GM21526 (cell line): Measurements from ENCODE around the gene RNASE8.

ENCODE experiments used
- ATAC-seq: cut with Tn5 transposase; IDR thresholded peaks from one replicate; pipeline ENCODE4 v1.9.1; 2021; ENCODE audit warnings: moderate library complexity; ENCODE audit not compliant: unreplicated experiment, low FRiP score

RNASE8 gene

DNA sequence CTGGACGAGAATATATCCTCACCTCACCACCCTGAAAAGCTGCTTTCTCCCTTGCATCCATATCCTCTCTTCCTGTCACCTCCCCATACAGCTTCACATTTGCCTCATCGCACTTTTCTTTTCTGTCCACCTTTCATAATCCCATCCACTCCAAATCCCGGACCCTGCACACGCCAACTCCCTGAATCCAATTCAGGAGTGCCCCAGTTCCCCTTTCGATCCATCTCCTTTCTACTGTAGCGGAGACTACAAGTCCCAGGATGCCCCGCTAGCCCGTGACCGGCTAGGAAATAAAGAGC lies 45.7 kb downstream of the RNASE8 start:
- ATAC-seq: no peak

DNA sequence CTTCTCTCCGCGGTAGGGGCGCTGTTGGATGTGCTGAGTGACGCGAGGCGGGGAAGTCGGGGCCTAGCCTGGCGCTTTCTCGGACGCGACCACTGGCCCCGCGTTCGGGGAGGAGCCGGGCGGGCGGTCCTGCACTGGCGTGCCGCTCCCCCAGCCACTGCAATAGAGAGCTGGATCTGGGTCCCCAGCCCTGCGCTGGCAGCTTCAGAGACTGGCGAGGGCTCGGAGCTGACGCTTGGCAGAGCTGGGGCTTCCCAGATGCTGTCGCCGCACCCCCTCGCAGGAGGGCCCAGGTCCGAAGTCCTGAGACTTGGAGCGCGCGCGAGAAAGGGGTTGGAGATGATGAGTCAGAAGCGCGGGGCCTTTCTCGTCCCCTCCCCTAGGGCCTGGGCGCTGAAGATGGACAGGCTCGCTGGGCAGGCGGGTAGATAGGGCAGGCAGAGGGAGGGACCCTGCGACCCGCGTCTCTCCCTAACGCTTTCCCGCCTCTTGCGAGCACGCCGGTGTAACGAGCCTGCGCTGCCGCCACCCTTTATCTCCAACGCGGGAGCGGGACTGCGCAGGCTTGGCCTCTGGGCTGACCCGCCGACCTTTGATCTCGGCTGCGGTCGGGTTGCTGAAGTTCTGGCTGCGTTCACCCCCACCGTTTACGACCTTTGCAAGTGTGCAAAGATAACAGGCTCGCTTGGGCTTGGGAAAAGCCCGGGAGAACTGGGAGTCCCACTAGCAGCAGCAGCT lies 46.3 kb downstream of the RNASE8 start:
- ATAC-seq: peak; percentile 91

- ATAC-seq: peak; percentile 38
Measured at GRCh38 chr14:21104448-21105060, 46.9 kb downstream of the RNASE8 start.

GRCh38 chr14:21105095-21105494 lies 47.5 kb downstream of the RNASE8 start:
- no peak for ATAC-seq

DNA sequence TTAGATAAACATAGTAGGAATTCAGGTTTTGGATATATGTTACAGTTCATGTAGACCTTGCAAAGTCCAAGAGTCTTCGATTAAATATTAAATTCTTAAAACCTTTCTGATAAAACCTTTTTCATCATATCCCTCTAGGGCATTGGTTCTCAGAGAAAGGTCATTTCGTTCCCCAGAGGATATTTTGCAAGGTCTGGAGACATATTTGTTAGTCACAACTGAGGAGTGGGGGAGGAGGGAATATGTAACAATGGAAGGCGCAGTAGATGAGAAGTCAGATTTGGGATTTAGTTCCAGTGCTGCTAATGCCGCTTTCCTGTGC lies 48.5 kb downstream of the RNASE8 start:
- ATAC-seq: no peak

DNA sequence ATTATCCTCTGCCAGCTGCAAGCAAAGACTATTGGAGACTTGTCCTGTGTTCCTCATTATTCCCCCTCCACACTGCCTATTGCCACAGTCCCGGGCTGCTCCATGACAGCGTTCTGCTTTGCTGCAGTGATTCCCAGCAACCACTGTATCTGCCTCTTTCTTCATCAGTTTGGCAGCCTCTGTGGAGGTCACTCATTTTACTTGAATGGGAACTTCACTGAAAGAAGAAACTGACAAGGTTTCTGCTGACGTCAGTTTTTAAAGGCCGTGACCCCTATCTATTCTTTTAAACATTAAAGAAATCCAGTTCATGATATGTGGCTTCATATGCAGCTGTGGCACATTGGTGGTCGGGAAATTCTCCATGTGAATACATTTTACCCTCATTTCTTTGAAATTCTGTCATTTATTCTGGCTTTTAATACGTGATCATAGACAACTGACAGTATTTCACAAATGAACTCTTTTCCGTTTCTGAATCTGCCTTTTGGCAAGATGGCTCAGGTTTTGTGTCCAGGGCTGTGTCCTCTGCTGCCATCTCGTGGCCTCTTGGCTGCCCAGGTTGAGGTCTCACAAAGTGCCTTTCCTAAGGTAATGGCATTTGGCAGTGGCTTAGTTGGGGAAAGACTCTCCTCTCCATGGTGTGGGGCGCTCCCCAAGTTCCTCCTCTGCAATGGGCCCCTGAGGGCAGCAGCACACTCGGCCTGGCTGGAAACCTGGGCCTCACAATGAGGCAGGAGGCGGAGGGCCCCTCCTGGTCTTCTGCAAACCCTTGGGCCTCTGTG lies 49.1 kb downstream of the RNASE8 start:
- no peak for ATAC-seq

- no peak for ATAC-seq
Measured at GRCh38 chr14:21107283-21107800, 49.7 kb downstream of the RNASE8 start.
